ENCODE results near the gene ASPSCR1. TPM values are rescaled to one million over a fixed set of nuclear protein-coding genes. Genes with fewer than 3 reads are reported as not detected.

ASPSCR1 gene
- total RNA-seq, 1 donor from 2014 or later: 25.5 TPM

DNA sequence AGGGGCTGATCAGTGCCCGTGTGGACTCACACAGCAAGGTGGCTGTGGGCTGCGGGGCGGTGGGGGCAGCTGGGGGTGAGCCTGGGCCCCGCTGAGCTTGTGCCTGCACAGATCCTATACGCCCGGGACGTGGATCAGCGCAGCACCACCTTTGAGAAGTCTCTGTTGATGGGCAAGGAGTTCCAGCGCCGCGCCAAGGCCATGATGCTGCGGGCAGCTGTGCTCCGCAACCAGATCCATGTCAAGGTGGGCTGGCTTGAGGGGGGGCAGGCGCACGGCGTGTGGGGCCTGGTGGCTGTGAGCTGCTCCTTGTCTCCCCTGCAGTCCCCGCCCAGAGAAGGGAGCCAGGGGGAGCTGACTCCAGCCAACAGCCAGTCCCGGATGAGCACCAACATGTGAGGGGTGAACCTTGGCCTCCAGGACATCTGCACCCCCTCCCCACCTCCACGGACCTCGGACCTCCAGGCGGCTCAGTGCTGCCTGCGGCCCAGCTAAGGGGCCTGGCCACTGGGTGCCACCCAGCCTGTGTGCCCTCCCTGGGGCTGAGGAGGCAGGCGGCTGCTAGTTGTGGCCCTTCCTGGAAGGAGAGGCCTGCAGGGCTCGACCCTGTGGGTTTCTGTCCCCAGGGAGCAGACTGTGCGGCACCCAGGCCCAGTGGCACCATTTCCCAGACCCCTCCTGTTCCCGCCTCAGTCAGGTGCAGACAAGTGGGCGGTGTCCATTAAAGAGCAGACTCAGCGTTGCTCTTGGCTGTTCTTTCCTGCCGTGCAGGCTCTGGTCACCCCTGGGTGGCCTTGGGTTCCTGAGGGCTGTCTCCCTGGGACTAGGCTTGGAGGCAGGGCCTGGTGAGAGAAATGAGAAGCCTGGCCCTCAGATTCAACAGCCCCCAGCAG is 79.5 kb downstream of the ASPSCR1 start:
- intact Hi-C loops (cut with DNase I): no loop called here
- no peak for DNase-seq (ENCODE audit: low spot score)

- DNase-seq (ENCODE audit: low spot score): no peak
- intact Hi-C loops (cut with DNase I): no loop called here
Observed at GRCh38 chr17:82058230-82058854, 80.9 kb downstream of the ASPSCR1 start.

GRCh38 chr17:82058855-82059249 is 81.4 kb downstream of the ASPSCR1 start:
- intact Hi-C loops (cut with DNase I): no loop called here
- DNase-seq (ENCODE audit: low spot score): no peak

- intact Hi-C loops (cut with DNase I): no loop called here
- DNase-seq (ENCODE audit: low spot score): no peak
Observed at GRCh38 chr17:82059272-82060000, 82.0 kb downstream of the ASPSCR1 start.

DNA sequence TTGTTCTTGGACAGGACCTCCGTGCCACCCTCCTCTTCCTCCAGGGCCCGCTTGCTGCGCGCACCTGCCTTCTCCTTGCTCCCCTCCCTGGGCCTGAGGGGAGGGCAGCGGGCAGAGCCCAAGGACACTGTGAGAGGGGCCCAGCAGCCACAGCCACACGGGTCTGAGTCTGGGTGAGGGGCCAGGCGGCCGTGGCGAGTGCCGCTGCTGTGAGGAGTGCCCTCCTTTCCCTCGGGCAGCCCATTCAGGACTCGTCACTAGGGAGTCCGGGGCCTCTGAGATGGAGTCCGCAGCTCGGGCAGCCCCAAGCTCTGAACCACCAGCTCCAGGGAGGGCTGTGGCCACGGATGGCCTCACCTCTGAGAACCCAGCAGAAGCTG is 82.6 kb downstream of the ASPSCR1 start:
- intact Hi-C loops (cut with DNase I): no loop called here
- no peak for DNase-seq (ENCODE audit: low spot score)

- DNase-seq (ENCODE audit: low spot score): no peak
- intact Hi-C loops (cut with DNase I): no loop called here
Observed at GRCh38 chr17:82060614-82061013, 83.2 kb downstream of the ASPSCR1 start.

- DNase-seq (ENCODE audit: low spot score): no peak
- intact Hi-C loops (cut with DNase I): no loop called here
Observed at GRCh38 chr17:82061047-82061925, 83.9 kb downstream of the ASPSCR1 start.

DNA sequence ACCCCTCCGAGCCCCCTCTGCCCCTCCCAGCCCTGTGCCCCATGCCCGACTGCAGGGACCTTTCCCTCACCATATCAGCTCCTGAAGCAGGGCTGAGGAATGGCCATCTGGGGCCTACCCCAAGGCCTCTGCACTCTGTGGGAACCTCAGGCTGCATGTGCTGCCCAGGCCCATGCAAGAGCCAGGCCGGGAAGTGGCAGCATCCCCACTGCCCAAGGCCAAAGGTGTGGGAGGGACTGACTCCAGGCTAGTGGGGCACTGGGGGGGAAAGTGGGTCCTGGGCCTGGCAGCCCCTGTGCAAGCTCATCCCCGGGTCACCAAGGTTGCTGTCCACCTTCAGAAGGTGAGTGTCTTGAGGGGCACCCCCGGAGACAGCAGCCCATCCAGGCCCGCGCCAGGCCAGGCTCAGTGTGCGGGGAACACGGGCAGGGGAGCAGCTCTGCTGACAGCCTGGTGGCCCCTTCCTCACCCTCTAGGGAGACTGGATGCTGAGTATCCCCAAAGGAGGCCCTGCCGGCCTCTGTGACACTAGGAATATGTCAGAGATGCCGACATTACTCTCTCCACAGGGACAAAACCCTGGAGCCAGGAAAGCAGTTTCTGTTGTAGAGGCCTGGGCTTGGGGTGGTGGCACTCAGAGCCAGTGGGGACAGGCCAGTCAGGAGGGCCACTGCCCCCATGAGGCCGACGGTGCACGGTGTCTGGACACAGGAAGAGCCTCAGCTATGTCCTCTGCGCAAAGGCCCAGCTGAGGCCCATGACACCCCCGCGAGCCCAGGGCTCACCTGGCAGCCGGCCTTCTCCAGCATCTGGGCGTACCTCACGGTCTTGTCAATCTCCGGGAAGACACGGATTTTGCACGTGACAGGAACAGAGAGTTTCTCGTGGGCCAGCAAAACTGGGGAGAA is 84.9 kb downstream of the ASPSCR1 start:
- intact Hi-C loops (cut with DNase I): no loop called here
- no peak for DNase-seq (ENCODE audit: low spot score)

DNA sequence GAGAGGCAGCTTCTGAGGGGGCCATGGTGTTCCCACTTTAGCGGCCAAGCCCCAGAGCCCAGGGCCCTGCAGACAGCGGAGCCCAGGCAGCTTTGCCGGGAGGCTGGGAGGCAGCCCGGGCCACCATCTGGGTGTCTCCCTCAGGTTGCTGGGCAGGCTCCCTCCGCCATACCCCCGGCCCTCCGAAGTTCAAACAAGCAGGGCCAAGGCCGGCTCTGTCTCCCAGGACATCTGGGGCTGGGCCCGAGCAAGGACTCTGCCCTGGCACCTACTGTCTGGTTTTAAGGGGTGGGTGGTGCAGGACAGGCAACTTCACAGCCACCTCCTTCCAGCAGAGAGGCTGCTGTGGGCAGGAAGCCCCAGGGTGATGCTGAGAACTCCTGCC is 85.5 kb downstream of the ASPSCR1 start:
- intact Hi-C loops (cut with DNase I): no loop called here
- DNase-seq (ENCODE audit: low spot score): no peak

- DNase-seq (ENCODE audit: low spot score): no peak
Observed at GRCh38 chr17:82063424-82064415, 86.3 kb downstream of the ASPSCR1 start.

GRCh38 chr17:82064433-82065192 is 87.2 kb downstream of the ASPSCR1 start:
- intact Hi-C loops (cut with DNase I): no loop called here
- DNase-seq (ENCODE audit: low spot score): no peak

More at GRCh38 chr17:82063424-82064415, 86.3 kb downstream of the ASPSCR1 start:
- intact Hi-C loops (cut with DNase I): no loop called here

- intact Hi-C loops (cut with DNase I): no loop called here
- DNase-seq (ENCODE audit: low spot score): no peak
Observed at GRCh38 chr17:82065193-82065637, 87.8 kb downstream of the ASPSCR1 start.

- intact Hi-C loops (cut with DNase I): no loop called here
- peak; percentile 83 for DNase-seq (ENCODE audit: low spot score)
Observed at GRCh38 chr17:82065638-82066303, 88.3 kb downstream of the ASPSCR1 start, which contains the start of gene DUS1L. DUS1L (minus strand) TSS chr17:82065804; CDS start chr17:82065059, 745 bp downstream.

All from cardiac septum (tissue), 1 donor.